ENCODE data around the gene AMMECR1L.
"Not testable (repeated sequence)": the region's sequence is repeated elsewhere in the genome, so short reads cannot be mapped to it uniquely, and the experiment has no call there.

The AMMECR1L gene

DNA sequence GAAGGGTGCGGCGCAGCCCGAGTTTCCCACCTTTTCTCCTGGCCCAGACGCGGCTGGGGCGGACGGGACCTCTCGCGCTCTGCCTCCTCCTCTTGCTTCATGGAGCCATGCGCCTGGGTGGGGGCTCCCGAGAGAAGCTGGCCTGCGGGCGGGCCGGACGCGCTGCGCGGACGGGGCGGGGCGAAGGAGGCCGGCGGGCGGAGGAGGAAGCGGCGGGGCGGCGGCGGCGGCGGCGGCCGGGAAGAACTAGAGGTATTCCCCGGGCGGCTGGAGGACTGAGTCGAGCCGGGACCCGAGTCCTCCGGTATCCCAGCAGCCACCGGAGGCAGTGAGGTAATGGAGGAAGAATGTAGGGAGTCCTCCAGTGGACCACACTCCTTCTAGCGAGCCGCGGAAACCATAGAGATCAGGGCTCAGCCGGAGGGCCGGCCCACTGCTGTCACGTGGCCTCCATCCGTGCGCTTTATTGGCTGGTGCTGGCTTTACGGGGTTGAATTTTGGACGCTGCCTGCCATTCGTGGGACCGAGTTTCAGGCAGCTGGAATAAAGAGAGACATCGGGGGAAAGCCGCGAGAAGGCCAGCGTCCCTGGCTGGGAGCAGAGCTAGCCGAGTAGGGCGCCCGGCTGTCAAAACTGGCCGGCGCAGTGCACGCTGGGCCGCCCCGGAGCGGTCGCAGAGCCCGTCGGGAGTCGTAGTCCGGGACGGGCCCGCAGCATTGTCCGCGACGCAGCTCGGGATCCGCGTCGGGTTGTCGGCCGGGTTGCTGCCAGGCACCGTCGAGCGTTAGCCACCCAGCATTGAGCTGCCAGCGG lies at the start of gene AMMECR1L:
AMMECR1L (minus strand) TSS at position 177 of the 813 bp plus-strand sequence. CDS start 11,722 bp downstream, outside the sequence.
- peak; percentile 70 for DNase-seq (ENCODE audit: low spot score)

DNA sequence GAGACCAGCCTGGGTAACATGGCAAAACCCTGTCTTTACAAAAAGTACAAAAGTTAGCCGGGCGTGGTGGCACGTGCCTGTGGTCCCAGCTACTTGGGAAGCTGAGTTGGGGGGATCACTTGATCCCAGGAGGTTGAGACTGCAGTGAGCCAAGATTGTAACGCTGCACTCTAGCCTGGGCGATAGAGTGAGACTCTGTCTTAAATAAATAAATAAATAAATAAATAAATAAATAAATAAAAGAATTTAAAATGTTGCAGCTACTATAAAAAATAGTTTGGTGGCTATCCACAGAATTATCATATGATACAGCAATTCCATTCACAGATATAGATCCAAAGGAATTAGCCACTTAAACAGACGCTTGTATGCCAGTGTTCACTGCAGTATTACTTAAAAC lies 49.6 kb upstream of the AMMECR1L start:
- DNase-seq (ENCODE audit: low spot score), result no peak

DNA sequence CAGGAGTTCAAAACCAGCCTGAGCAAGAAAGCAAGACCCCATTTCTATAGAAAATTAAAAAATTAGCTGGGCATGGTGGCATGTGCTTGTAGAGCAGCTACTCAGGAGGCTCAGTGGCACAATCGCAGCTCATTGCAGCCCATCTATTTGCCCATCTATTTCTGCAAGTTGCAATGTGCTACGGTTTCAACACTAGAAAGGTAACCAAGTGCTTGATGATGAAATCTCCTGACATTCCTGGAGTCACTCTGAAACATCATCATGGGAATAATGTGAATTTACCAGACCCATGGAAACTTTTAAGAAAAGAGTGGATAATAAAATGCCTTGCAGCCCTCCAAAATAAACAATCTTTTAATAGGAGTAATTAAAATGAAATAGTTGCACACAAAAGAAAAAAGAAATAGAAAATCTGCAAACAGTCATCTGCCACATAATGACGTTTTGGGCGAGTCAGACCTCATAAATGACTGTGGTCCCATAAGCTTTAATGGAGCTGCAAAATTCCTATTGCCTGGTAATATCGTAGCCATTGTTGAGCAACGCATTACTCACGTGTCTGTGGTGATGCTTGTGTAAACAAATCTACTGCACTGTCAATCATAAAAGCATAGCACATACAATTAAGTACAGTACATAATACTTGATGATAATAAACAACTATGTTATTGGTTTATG lies 46.6 kb upstream of the AMMECR1L start:
- DNase-seq (ENCODE audit: low spot score), result no peak

DNA sequence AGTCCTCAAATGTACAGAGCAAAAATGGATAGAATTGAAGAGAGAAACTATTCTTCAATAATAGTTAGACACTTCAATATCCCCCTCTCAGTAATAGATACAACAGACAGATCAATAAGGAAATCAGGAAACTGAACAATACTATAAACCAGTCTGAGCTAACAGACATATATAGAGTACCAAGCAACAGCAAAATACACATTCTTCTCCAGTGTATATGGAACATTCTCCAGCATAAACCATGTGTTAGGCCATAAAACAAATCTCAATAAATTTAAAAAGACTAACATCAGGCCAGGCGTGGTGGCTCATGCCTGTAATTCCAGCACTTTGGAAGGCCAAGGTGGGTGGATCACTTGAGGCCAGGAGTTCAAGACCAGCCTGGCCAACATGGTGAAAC lies 43.7 kb upstream of the AMMECR1L start:
- DNase-seq (ENCODE audit: low spot score), result no peak

DNA sequence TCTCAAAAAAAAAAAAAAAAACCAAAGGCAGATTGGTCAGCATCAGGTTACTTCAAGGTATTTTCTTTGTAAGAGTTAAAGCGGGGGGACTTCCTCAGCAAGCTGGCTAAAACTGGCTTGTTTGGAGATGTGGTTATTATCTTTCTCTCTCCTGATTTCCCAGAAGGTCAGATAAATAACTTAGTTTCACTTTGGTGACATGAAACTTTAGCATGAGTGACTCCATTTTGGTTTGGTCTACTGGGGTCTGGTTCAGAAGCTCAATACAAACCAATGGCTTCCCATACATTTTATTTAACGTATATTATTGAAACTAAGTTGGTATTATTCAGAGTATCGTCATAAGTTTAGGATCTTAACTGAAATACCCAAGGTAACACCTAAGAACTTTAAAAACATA lies 41.6 kb upstream of the AMMECR1L start:
- no peak for DNase-seq (ENCODE audit: low spot score)

DNA sequence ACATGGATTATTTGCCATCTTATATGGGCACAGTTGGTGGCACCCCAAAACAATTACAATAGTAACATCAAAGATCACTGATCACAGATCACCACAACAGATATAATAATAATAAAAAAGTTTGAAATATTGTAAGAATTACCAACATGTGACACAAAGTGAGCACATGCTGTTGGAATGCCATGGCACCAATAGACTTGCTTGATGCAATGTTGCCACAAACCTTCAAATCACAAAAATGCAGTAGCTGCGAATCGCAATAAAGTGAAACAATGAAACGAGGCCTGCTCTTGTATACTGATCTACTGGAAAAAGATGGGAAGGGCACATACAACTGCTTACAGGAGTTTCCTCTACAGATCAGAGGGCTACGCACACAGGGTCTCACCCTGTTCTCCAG lies 32.2 kb upstream of the AMMECR1L start:
- no peak for DNase-seq (ENCODE audit: low spot score)

DNA sequence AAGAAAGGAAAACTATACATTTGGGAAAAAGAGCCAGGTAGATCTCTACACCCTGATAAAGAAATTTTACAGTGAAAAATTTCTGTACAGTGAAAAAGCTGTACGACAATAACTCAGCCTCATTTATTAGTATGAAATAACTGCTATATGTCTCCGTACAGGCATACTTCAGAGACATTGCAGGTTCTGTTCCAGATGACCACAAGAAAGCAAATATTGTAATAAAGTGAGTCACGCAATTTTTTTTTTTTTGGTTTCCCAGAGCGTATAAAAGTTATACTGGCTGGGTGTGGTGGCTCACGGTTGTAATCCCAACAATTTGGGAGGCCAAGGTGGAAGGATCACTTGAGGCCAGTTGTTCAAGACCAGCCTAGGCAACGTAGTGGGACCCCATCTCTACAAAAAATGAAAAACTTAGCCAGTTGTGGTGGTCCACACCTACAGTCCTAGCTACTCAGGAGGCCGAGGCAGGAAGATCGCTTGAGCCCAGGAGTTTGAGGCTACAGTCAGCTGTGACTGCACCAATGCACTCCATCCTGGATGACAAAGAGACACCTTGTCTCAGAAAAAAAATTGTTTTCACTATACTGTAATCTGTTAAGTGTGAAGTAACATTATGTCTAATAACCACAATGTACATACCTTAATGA lies 28.2 kb upstream of the AMMECR1L start:
- DNase-seq (ENCODE audit: low spot score), result no peak

DNA sequence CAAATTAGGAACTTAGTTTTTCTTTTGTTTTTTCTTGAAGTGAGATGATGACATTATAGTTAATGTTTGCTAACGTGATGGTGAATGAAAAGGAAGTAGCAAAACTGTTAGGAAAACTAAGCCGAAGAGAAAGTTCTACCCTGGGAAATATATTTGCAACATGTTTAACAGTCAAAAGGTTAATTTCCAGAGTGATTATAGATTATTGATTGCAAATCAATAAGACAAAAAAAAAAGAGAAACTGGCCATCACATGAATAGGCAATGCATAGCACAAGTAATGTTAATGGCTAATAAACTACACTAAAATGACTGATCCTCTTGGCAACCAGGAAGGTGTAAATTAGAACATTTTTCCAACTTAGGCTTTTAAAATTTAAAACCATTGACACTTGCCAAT lies 26.0 kb upstream of the AMMECR1L start:
- DNase-seq (ENCODE audit: low spot score), result no peak

DNA sequence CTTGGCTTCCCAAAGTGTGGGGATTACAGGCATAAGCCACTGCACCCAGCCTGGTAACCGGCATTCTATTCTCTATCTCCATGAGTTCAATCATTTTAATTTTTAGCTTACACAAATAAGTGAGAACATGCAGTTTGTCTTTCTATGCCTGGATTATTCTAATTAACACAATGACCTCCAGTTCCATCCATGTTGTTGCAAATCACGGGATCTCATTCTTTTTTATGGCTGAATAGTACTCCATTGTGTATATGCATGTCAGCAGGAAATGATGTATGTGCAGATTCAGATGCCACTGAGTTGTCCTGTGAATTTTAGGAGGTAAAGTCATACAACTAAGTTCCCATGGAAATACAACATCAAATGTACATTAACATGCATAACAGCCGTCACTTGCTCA lies 24.7 kb upstream of the AMMECR1L start:
- no peak for DNase-seq (ENCODE audit: low spot score)

DNA sequence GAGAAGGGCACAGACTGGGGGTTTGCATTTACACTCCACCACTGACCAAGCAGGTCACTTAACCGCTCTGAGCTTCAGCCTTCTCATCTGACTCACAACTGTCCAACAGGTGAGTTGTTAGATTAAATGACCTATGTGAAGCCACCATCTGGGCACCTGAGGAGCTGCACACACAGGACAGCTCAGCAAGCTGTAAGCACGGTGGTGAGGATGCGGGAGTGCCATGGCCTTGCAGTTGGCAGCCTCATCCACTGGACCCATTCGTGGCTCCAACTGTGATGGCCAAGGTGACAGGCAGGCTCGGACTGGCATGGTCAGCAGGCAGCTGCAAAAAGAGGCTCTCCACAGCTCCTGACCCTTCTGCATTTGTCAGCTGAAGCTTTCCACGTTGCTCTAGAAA lies 23.3 kb upstream of the AMMECR1L start:
- no peak for DNase-seq (ENCODE audit: low spot score)

DNA sequence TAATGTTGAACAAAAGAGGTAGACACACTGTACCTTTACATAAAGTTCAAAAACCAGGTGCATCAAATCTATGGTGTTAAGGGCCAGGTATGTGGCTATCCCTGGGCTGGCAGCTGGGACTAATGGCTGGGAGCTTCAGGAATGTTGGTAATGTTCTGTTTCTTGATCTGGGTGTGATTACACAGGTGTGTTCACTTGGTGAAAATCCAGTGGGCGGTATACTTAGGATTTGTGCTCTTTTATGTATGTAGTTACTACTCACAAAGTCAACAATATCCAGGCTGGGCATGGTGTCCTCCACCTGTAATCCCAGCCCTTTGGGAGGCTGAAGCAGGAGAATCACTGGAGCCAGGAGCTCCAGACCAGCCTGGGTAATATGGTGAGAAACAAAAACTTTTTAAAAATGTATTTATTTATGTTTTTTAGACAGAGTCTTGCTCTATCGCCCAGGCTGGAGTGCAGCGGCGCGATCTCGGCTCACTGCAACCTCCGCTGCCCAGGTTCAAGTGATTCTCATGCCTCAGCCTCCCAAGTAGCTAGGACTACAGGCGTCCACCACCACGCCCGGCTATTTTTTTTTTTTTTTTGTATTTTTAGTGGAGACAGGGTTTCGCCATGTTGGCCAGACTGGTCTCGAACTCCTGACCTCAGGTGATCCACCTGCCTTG lies 22.1 kb upstream of the AMMECR1L start:
- DNase-seq (ENCODE audit: low spot score), result not testable (repeated sequence)

DNA sequence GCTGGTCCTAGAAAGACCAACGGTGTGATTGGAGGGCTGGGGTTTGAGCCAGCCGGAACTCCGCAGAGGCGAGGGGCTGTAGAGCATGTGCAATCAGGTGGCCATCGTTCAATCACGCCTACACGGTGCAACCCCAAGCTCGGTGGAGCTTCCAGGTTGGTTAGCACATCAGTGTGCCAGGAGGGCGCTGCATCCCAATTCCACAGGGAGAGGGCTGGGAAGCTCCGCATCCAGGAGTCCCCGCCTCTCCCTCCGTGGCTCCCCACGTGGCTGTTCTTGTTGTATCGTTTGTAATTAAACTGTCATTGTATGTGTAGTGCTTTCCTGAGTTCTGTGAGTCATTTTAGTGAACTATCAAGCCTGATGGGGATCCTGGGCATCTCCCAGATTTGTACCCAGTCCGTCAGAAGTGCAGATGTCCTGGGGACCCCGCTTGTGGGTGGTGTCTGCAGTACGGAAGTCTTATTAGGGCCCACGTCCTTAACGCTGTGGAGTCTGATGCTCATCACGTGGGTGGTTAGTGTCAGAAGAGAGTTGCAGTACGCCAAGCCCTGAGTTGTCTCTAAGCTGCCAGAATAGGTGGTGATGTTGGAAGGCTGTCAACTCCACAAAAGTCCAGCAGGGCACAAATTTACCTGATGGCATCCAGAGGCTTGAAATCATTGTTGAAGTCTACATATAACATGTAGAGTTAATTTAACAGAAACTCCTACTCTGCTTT lies 20.6 kb upstream of the AMMECR1L start:
- DNase-seq (ENCODE audit: low spot score), result no peak

DNA sequence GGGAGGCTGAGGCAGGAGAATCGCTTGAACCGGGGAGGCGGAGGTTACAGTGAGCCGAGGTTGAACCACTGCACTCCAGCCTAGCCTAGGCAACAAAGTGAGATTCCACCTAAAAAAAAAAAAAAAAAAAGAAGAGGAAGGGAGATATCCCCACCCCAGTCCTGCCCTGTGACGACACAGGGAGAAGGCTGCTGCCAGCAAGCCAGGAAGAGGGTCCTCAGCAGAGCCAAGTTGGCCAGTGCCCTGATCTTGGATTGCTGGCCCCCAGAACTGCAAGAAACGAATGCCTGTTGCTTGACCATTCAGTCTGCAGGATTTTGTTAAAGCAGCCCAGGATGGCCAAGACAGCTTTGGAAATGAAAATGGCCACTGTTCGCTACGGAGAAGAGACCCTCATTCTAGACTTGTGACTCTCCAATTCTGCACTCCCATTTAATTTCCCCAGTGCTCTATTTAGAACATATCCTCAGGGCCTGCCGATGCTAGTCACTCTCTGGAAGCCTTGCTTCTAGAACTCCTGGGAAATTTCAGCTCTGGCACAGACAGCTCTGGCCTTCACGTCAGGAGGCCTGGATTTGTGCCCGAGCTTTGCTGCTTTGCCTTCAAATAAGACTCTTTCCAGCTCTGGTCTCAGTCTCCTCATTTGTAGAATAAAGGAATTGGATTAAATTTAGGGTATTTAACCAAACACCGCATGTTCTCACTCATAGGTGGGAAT lies 15.7 kb upstream of the AMMECR1L start:
- no peak for DNase-seq (ENCODE audit: low spot score)

DNA sequence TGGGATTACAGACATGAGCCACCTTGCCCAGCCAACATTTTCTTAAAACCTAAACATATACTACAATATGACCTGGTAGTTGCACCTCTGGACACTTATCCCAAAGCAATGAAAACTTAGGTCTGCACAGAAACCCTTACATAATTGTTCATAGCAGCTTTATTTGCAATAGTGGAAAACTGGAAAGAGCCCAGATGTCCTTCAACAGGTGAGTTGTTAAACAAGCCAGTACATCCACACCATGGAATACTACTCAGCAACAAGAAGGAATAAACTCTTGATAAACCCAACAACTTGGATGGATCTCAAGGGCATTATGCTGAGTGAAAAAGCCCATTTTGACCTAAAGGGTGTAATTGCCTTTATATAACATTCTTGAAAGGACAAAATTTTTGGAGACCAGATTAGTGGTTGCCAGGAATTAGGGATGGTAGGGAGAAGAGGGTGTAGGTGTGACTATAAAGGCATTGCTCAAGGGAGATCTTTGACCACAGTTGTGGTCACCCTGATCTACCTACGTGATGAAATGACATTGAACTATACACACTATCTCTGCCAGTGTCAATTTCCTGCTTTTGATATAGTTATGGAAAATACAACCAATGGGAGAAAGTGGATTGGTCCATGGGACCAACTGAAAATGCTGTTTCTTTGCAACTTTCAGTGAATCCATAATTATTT lies 11.9 kb upstream of the AMMECR1L start:
- DNase-seq (ENCODE audit: low spot score), result no peak

DNA sequence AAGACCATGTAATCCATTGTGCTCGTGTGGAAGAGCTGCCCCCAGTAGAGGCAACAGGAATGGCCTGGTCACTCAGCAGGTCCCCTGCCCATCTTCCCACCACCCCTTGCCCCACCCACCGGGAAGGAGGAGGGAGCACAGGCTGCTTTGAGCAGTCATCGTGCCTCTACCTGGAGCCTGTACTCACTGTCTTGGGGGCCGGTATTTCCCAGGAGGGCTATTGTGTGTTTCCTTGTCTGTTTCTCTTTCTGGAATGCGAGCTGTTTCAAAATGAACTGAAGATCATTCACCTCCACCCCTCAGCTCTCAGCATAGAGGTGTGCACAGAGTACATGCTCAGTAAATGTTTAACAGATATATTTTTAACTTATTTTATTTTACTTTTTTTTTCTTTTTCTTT lies 7.7 kb upstream of the AMMECR1L start:
- no peak for DNase-seq (ENCODE audit: low spot score)

DNA sequence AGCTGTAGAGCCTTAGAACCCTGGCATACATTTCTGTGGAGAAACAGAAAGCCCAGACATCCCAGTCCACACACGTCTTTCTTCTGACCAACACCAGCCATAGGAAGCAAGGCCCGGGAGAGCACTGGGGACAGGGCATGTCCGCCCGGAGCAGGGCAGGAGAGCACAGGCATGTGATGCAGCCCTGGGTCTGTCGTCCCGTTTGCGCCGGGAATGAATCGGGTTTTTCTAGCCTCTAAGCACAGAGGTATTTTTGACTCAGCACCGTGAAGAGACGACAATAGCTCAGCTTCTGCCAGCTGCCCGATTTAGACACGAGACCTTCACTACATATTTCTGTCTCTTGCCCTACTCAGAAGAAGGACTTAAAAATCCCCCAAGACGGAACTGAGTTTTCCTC lies 7.3 kb upstream of the AMMECR1L start:
- no peak for DNase-seq (ENCODE audit: low spot score)

DNA sequence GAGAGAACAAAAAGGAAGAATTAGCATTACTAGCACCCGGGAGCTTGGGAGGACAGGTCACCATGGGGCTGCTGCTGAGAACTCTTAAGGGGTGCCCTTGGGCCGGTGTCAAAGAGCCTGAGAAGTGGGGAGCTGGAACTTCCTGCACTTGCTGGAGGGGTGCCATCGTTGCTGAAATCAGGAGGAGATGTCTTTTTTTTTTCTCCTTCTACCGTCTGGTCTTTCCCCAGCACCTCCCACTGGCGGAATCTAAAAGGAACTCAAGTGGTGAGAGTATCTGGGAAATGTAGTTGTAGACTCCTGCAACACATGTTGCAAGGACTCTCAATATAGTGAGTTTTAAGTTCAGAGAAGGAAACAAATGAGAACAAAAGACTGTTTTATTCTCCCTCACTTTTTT lies 6.1 kb upstream of the AMMECR1L start:
- DNase-seq (ENCODE audit: low spot score), result no peak

DNA sequence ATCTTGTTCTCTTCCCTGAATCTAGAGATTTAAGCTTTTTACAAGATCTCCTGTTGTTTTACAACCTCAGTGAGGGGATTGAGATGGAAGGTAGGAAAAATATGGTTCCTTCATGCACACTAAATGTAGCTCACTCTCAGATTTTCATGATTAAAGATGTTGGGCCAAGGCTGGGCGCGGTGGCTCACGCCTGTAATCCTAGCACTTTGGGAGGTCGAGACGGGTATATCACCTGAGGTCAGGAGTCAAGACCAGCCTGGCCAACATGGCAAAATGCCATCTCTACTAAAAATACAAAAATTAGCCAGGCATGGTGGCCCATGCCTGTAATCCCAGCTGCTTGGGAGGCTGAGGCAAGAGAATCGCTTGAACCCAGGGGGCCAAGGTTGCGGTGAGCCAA lies 5.0 kb upstream of the AMMECR1L start:
- not testable (repeated sequence) for DNase-seq (ENCODE audit: low spot score)

DNA sequence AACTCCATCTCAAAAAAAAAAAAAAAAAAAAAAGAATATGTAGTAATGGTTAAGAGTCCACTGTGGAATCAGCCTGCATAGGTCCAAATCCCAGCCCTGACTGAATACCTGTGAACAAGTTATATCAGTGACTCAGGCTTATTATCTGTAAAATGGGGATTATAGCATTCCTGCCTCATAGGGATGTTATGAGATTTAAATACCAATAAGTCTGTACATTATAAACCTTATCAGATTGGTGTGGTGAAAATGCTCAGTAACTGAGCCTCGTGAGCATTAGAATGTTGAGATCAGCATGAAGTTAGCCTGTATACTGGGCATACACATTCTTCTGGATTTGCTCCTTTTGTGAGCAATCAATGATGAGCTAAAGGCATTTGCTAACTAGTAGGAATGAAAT lies 3.0 kb upstream of the AMMECR1L start:
- no peak for DNase-seq (ENCODE audit: low spot score)

DNA sequence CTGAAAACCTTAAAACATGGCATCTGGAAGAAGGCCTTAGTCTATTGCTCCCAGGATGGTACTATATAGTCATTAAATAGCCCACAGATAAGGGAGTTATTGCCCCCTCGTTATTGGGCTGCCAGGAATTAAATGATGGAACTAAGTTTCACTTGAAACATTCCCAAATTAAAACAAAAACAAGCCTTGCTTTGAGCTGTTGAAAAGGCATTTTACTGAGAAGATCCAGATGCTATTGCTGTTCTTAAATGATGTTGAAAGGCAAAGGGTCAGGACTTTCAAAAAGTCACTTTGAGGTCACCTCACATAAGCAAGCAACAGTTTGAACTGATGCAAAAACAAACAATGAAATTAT lies 2.0 kb upstream of the AMMECR1L start:
- DNase-seq (ENCODE audit: low spot score), result no peak

All from activated CD4-positive, alpha-beta T cell treated with anti-CD3 and anti-CD28 coated beads, Interleukin-2, Interleukin-4, amounts not matched to agents 100 ng/mL and 50 ng/mL, durations not matched to agents 16 hours and 8 hours (primary cell).